ENCODE measurements around the gene HNRNPUL2. TPM values are rescaled to one million over a fixed set of nuclear protein-coding genes. Genes with fewer than 3 reads are reported as not detected.

The HNRNPUL2 gene
- total RNA-seq, 1 experiment from 2014 or later, result 47.3 TPM

- Histone ChIP-seq H3K4me1 (ENCODE audit: control insufficient read depth, insufficient read depth, low read length) (peaks cover 27% of the 10 kb centered on the region), H3K36me3 (ENCODE audit: control insufficient read depth, insufficient read depth, low read length) (peaks cover 8% of the 10 kb centered on the region), H3K4me3 (ENCODE audit: low read depth in 2 of 2, low read length in 2 of 2) (peak overlapping the region; percentile 39 to 56), H3K27me3 (ENCODE audit: control insufficient read depth, insufficient read depth, low read length) (no peaks in the 10 kb centered on the region), H3K27ac (ENCODE audit: low read length) (peak overlapping the region; percentile 83), H3K9me3 (ENCODE audit: control insufficient read depth, insufficient read depth, low read depth, low read length) (no peaks in the 10 kb centered on the region)
- DNase-seq (ENCODE audit: low read depth, low spot score) (no peak), ATAC-seq (peak; percentile 53)
- no TSS peak for BruUV-seq (replicated peaks)
- TF ChIP-seq POLR2AphosphoS5 (IDR thresholded peaks at IDR 0.05; ENCODE audit: low read depth, low read length) (peak; percentile 76), TCF7L2 (IDR thresholded peaks at IDR 0.05; ENCODE audit: low read depth, low read length) (peak; percentile 56), CTCF (IDR thresholded peaks at IDR 0.05) (no peak)
- ChIA-PET POLR2A (no interaction called here), CTCF (no interaction called here)
- intact Hi-C loops (cut with micrococcal nuclease; ENCODE audit: unreplicated experiment) (no loop called here), in situ Hi-C loops (cut with HindIII; ENCODE audit: low pct_unique_long_range_greater_than_20kb, low sequenced_read_pairs) (no loop called here)
These were observed 17.8 kb downstream of the HNRNPUL2 start for GRCh38 chr11:62709247-62710000.

DNA sequence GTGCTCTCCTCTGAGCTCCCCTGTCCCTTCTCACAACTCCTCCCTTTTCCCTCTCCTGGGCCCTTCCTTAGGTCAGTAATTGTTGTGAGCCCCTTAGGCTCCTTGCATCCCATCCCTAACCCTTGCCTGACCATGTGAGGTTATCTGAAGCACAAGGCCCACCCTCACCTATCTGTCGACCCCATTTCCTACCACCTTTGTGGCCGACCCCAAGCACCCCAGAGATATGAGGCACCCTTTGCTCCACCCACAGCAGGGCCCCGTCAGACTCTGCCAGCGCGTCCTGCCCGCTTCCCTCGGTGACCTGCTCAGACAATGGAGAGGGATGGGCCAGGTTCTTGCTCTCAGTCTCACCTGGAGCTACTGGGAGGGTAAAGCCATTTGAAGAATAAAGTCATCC is 18.5 kb downstream of the HNRNPUL2 start:
- intact Hi-C loops (cut with micrococcal nuclease; ENCODE audit: unreplicated experiment) (no loop called here), in situ Hi-C loops (cut with HindIII; ENCODE audit: low pct_unique_long_range_greater_than_20kb, low sequenced_read_pairs) (no loop called here)
- no TSS peak for BruUV-seq (replicated peaks)
- no peak for TF ChIP-seq POLR2AphosphoS5 (IDR thresholded peaks at IDR 0.05; ENCODE audit: low read depth, low read length)
- no peak for TF ChIP-seq TCF7L2 (IDR thresholded peaks at IDR 0.05; ENCODE audit: low read depth, low read length)
- TF ChIP-seq CTCF (IDR thresholded peaks at IDR 0.05), result no peak
- TF ChIP-seq, protein P1, sequence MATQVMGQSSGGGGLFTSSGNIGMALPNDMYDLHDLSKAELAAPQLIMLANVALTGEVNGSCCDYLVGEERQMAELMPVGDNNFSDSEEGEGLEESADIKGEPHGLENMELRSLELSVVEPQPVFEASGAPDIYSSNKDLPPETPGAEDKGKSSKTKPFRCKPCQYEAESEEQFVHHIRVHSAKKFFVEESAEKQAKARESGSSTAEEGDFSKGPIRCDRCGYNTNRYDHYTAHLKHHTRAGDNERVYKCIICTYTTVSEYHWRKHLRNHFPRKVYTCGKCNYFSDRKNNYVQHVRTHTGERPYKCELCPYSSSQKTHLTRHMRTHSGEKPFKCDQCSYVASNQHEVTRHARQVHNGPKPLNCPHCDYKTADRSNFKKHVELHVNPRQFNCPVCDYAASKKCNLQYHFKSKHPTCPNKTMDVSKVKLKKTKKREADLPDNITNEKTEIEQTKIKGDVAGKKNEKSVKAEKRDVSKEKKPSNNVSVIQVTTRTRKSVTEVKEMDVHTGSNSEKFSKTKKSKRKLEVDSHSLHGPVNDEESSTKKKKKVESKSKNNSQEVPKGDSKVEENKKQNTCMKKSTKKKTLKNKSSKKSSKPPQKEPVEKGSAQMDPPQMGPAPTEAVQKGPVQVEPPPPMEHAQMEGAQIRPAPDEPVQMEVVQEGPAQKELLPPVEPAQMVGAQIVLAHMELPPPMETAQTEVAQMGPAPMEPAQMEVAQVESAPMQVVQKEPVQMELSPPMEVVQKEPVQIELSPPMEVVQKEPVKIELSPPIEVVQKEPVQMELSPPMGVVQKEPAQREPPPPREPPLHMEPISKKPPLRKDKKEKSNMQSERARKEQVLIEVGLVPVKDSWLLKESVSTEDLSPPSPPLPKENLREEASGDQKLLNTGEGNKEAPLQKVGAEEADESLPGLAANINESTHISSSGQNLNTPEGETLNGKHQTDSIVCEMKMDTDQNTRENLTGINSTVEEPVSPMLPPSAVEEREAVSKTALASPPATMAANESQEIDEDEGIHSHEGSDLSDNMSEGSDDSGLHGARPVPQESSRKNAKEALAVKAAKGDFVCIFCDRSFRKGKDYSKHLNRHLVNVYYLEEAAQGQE (IDR thresholded peaks at IDR 0.05; ENCODE audit: insufficient read depth in 1 of 2, low read depth in 2 of 2, low read length in 1 of 2), result no peak
- no peak for TF ChIP-seq SIN3A (IDR thresholded peaks at IDR 0.05; ENCODE audit: borderline replicate concordance, insufficient read depth, low read depth, low read length)
- Histone ChIP-seq H3K27ac (ENCODE audit: low read length) (peak overlapping the region; percentile 83), H3K36me3 (ENCODE audit: control insufficient read depth, insufficient read depth, low read length) (peaks cover 8% of the 10 kb centered on the region), H3K9me3 (ENCODE audit: control insufficient read depth, insufficient read depth, low read depth, low read length) (no peaks in the 10 kb centered on the region), H3K4me1 (ENCODE audit: control insufficient read depth, insufficient read depth, low read length) (peaks cover 27% of the 10 kb centered on the region), H3K27me3 (ENCODE audit: control insufficient read depth, insufficient read depth, low read length) (no peaks in the 10 kb centered on the region), H3K4me3 (ENCODE audit: low read depth in 2 of 2, low read length in 2 of 2) (peak overlapping the region; percentile 39 to 56)
- DNase-seq (ENCODE audit: low read depth, low spot score), result no peak
- ChIA-PET CTCF (no interaction called here), POLR2A (no interaction called here)
- ATAC-seq, result no peak
